ENCODE results near the gene NBDY.

DNA sequence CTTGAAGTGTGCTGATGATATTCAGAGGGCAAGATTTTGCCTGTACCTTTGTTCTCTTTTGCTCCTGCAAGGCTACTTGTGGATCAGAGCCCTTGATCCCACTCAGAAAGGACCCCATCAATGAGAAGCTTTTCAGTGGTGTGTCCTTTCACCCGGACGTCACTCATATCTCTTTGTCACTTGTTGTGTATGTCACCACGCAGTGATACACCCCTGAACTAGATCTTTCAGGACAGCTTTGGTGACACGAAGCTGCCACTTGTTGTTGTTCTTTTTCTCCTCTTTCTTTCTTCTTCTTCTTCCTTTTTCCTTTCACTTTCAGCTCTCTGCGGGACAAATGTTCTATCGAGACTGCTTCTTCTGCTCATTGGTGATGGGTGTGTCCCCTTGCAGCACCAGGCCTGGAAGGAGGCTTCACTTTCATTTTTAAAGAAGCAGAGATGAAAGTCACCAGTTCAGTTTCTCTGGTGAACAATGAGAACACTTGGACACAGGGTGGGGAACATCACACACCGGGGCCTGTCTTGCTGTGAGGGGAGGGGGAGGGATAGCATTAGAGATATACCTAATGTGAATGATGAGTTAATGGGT, 83.6 kb downstream of the NBDY start:
- no peak for TF ChIP-seq EZH2 (IDR thresholded peaks at IDR 0.05; ENCODE audit: borderline replicate concordance, low read depth, low read length, severe bottlenecking)
- no peak for TF ChIP-seq CTCF (IDR thresholded peaks at IDR 0.05; ENCODE audit: borderline replicate concordance, extremely low read depth, low read length, poor library complexity, severe bottlenecking)

All from DND-41 (cell line).